Cortex of kidney (tissue), 1 donor: Measurements from ENCODE around the gene CERKL.
"Not testable (repeated sequence)": the region's sequence is repeated elsewhere in the genome, so short reads cannot be mapped to it uniquely, and the experiment has no call there.

Experiments used
- DNase-seq: peaks from one replicate; lab custom pipeline; 2025; lab: John Stamatoyannopoulos, UW

The CERKL gene

GRCh38 chr2:181656450-181657291 lies at the start of gene CERKL:
CERKL (minus strand) TSS chr2:181657105; CDS start chr2:181657006, 99 bp downstream.
- DNase-seq, result no peak

GRCh38 chr2:181702519-181702918 lies 45.6 kb upstream of the CERKL start:
- not testable (repeated sequence) for DNase-seq

- DNase-seq, result no peak
Observed at GRCh38 chr2:181698223-181698622, 41.3 kb upstream of the CERKL start.

GRCh38 chr2:181697571-181697970 lies 40.7 kb upstream of the CERKL start:
- no peak for DNase-seq

- no peak for DNase-seq
Observed at GRCh38 chr2:181697126-181697525, 40.2 kb upstream of the CERKL start.

- no peak for DNase-seq
Observed at GRCh38 chr2:181694271-181694670, 37.4 kb upstream of the CERKL start.

GRCh38 chr2:181690860-181691259 lies 34.0 kb upstream of the CERKL start:
- DNase-seq, result no peak

GRCh38 chr2:181686576-181687185 lies 29.8 kb upstream of the CERKL start:
- no peak for DNase-seq

- no peak for DNase-seq
Observed at GRCh38 chr2:181685150-181685688, 28.3 kb upstream of the CERKL start.

- no peak for DNase-seq
Observed at GRCh38 chr2:181684454-181685149, 27.7 kb upstream of the CERKL start.

GRCh38 chr2:181683518-181684453 lies 26.9 kb upstream of the CERKL start:
- no peak for DNase-seq

GRCh38 chr2:181682795-181683517 lies 26.1 kb upstream of the CERKL start:
- no peak for DNase-seq

GRCh38 chr2:181682026-181682789 lies 25.3 kb upstream of the CERKL start:
- DNase-seq, result no peak

GRCh38 chr2:181680937-181681811 lies 24.3 kb upstream of the CERKL start:
- no peak for DNase-seq

- no peak for DNase-seq
Observed at GRCh38 chr2:181680055-181680936, 23.4 kb upstream of the CERKL start, which contains the start of gene NEUROD1. NEUROD1 (minus strand) TSS chr2:181680517; CDS start chr2:181678860, 1,657 bp downstream.

- no peak for DNase-seq
Observed at GRCh38 chr2:181679544-181679979, 22.7 kb upstream of the CERKL start.

GRCh38 chr2:181678861-181679543 lies 22.1 kb upstream of the CERKL start:
- no peak for DNase-seq
